ENCODE data around the gene NTNG1.
"Not testable (repeated sequence)": the region's sequence is repeated elsewhere in the genome, so short reads cannot be mapped to it uniquely, and the experiment has no call there.

NTNG1 gene

DNA sequence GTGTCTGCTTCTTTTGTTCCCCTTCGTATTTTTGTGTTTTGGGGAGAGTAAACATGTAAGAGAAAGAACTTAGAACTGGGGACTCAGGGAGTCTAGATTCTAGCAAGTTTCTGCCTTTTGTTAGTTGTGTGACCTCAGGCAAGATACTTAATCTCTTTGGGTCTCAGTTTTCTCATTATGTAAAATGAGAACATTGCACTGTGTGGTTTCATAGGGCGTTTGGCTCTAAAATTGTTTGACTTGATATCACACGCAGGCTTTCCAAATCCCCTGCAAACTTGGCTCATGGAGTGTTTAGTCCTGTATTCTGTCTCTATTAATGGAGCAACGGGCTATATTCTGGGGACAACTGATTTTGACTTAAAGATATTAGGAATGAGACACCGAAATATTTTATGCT lies 57.7 kb downstream of the NTNG1 start:
- DNase-seq (ENCODE audit: low spot score): no peak

DNA sequence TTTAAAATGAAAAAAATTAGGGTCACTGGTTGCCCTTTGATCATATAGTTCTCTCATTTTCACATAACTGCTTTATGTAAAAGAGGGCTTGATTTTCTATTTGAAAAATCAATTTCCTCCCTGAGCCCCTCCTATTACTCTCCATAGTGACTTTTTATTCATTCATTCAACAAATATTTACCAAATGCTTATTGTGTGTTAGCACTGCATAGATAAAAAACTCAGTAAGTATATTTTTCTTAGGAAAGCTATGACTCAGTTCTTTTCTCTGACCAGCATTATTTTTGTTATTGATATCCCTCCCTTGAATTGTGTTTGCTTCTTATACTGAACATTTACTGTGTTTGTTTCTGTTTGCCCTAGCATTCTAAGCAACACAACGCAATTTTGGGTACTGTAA lies 59.8 kb downstream of the NTNG1 start:
- no peak for DNase-seq (ENCODE audit: low spot score)

DNA sequence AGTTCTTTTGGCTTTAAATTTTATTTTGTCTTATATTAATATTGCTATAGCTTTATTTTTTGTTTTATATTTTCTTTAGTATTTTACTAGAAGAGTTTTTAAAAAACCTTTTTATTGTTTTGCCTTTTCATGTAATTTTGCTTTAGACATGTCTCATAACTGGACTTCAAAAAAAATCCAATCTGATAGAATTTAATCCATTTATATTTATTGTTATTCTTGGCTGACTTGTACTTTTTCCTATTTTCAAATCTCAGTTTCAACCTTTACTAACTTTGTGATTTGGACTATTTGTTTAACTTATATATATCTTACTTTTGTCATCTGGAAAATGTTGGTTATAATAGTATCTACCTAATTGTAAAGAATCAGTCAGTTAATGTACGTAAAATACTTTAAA lies 61.2 kb downstream of the NTNG1 start:
- DNase-seq (ENCODE audit: low spot score): no peak

DNA sequence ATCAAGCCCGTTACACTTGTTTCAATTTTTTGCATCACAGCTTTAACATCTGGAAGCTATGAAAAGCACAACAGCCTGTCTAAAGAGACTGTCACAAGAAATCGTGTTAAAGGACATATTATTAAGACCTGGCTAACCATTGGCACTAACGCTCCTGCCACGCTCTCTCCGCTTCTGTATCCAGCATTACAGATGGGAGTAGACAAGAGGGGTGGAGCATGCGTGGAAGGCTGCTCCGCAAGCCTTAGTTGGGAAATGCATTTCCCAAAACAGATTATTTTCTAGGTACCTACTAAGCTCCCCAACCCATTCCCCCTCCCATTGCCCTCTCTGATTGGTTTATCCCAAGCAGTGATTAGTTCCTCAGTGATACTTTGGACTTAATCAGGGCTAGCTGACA lies 72.4 kb downstream of the NTNG1 start:
- DNase-seq (ENCODE audit: low spot score): no peak

DNA sequence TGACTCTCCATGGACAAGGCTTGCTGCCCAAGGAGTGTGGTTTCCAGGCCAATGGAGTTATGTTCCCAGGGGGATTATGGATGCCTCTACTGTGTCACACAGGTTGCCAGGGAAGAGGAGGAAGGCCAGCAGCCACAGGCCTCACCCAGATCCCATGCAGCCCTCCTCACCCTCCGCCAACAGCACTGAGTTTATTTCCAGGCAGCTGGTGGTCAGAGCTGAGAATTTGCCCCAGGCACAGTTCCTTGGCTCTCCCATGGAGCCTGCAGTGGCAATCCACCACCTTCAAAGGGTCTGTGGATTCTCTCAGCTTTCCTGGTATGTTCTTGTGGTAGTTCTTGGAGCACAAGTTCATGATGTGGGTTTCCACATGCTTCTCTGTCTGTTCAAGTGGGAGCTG lies 79.2 kb downstream of the NTNG1 start:
- no peak for DNase-seq (ENCODE audit: low spot score)

DNA sequence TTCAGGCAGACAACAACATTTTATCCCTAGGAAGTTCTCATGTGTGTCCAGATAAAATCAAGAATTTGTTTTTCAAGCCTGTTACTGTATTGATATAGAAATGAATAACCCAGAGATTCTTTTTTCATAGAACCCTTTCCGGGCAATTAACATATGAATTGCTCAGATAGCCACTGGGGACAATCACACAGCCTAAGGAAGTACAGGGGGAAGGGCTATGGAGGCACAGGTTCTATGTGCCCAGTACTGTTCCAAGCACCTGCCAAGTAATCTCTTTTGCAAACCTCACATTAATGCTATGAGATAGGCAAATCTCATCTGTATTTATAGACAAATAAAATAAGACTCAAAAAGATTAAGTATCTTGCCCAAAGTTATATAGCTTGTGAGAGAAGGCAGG lies 84.9 kb downstream of the NTNG1 start:
- DNase-seq (ENCODE audit: low spot score): no peak

DNA sequence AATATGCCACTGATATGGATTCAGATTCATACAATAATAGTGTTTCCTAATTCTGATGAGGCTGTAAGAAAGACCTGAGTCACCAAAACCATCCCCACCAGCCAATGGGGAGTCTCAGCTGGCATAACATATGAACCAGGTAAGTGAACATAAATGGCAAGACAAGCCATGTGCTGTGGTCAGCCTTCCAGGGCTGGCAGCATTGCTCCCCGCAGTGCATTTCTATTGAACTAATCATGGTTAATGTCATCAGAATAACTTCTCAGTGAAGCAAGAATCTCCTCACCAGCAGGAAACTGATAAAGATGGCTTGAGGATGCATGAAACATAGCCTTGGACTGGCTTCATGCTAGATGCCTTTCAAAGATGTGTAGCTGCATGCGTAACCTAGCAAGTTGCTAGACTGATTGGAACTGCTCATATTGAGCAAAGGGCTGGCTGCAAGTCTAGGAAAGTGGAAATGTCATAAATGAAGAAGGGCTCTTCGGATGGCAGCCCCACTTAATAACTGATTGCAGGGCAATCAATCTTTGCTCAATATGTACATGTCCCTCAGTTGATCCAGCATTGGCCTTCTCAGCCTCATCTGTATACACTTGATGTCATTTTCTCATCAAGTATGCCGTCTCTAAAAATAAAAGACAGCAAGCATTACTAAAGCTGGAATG lies 88.0 kb downstream of the NTNG1 start:
- no peak for DNase-seq (ENCODE audit: low spot score)

DNA sequence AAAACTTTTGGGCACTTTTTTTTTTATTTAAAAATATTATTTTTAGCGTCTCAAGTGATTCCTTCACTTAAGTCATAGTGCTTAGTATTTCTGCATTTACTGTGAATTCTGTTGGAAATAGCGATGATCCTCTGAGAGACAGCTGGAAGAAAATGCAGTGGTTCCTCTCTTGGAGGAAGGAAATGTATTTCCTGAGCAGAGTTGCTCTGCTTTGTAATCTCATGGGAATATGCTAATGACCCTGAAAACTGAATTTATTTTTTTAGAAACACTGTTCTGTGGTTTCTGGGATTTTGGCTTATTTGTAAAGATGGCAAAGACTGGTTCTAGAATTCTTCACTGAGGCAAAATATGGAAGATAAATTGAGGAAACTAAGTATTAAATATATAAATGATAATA lies 88.9 kb downstream of the NTNG1 start:
- no peak for DNase-seq (ENCODE audit: low spot score)

DNA sequence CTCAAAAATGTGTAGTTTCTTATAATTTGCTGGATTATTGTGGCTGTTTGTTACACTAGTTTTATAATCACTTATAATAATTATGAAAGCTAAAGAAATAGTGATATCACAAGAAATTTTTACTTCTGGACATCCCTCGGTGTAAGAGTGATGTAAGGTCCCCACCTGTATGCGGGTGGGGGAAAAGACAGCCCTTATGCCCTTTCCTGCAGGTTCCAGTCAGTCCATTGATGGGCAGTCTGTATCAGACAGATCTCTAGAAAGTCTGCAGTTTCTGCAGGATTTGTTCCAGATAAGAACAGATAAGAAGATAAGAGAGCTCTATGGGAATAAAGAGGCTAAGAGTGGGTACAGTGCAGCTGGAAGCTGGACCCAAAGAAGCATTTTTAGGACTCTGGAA lies 89.3 kb downstream of the NTNG1 start:
- no peak for DNase-seq (ENCODE audit: low spot score)

DNA sequence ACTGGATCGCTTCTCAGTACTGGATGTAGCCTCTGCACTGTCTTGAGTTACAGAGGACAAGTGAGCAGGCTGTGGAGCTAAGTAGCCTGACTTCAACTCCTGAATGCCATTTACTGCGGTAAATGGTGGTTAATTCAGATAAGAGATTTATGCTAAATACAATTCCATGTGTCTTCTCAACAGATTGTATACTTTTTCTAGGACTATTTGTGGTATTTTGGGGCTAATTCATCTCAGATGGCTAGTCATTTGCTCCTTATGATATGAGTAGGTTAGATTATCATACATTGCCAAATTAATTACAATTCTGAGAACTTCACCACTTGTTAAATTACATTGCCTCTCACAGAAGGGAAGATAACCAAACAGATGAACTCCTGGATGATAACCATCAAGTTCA lies 90.5 kb downstream of the NTNG1 start:
- DNase-seq (ENCODE audit: low spot score): no peak

DNA sequence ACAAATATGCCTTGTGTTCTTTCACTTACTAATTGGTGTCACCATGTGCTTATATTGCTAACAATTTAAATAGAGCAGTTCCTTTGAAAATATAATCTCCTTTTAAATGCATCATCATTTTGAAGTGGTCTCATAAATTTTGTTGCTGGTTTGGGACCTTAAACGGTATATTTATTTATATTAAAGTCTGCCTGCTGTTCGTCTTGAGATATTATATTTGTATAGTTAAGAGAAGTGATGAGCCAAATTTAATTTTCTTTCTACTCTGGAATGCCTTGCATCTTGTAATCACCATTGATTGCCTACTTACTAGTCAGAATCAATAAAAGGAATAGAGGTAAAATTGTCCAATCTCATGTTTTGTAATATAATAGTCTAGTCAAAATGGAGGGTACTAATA lies 91.6 kb downstream of the NTNG1 start:
- no peak for DNase-seq (ENCODE audit: low spot score)

DNA sequence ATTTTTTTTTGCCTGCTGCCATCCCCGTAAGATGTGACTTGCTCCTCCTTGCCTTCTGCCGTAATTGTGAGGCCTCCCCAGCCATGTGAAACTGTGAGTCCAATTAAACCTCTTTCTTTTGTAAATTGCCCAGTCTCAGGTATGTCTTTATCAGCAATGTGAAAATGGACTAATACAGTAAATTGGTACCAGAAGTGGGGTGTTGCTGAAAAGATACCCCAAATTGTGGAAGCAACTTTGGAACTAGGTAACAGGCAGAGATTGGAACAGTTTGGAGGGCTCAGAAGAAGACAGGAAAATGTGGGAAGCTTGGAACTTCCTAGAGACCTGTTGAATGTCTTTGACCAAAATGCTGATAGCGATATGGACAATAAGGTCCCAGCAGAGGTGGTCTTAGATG lies 95.9 kb downstream of the NTNG1 start:
- not testable (repeated sequence) for DNase-seq (ENCODE audit: low spot score)

DNA sequence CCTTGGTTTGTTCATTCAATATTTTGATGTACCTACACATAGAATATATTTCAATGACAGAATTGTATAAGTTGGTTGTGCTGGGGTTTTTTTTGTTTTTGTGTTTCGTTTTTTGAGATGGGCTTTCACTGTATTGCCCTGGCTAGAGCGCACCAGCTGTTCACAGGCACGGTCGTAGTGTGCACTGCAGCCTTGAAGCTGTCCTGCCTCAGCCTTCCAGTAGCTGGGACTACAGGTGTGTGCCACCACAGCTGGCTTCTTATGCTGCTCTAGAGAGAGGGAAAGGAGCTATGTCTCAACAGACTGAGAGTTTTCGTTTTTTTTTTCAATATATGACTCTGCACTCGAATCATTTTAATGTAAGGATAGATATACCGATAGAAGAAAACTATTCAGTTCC lies 102.6 kb downstream of the NTNG1 start:
- no peak for DNase-seq (ENCODE audit: low spot score)

DNA sequence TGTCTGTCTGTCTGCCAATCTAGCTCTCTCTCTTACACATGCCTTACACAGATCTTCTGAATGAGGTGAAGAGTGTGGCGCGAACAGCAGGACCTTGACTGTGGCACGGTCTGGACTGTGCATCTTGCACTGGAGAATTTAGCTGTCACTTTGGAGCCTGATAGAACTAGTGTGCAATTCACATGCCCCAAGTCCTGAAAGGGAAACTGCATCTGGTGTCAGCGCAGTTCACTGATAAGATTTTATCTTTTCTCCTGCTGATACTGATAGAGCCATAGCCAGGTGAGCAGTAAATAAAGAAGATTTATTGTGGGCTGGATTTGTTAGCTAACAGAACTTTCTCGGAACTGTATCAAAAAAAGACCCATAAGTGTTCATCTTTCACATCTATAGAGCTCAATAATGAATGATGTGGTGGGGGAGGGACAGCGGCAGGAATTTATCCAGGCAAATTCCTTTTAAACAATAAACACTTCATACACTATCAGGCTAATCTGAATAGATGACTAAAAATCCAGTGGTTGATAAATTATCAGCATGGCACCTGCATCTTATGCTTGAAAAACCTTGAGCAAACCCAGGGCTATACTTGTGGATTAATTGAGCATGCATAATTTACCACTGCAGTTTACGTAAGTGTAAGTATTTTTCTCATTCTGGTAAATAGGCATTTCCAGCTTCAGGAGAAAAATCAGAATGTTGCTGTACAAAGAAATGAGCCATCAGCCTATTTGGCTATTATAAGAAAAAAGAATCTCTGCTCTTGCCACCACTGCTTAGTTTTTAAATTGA lies 104.1 kb downstream of the NTNG1 start:
- no peak for DNase-seq (ENCODE audit: low spot score)

DNA sequence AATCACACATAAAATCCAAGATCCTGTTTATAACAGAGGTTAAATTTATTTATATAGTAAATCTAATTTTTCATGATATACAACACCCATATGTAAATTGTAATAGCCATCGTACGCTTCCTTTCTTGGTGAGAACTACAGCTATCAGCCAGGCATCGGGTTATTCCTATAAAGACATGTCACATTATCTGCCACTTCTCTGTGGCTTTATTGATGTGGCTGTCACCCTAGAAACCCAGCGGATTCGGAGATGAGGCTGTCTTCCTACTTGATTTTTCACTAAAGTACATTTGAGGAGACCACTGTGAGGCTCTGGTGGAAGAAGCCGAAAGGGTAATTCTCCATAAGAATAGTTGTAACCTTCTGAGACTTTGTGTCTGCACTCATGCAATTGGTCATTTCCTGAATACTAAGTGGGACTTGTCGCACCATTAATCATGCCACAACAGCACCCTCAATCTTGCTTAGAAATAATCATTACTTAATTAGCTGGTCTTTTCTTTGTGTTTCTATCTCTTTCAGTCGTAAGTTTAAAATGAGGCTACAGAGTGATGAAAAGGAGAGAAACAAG lies 106.0 kb downstream of the NTNG1 start:
- no peak for DNase-seq (ENCODE audit: low spot score)

DNA sequence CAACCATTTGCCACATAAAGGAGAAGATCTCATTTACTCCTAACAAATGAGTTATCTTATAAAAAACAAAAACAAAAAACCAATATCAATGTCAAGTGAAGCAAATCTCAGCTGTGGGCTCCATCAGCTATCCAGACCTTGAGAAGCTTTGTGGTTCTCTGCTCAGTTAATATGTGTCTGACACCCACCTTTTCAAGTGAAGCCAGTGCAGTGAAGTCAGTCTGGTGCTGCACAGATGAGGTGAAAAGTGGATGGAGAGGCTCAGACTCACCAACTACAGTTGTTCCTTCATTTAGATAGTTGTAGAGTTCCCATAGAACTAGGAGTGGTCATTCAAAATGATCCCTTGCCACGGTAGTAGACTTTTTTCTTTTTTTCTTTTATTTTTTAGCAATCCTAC lies 106.8 kb downstream of the NTNG1 start:
- no peak for DNase-seq (ENCODE audit: low spot score)

DNA sequence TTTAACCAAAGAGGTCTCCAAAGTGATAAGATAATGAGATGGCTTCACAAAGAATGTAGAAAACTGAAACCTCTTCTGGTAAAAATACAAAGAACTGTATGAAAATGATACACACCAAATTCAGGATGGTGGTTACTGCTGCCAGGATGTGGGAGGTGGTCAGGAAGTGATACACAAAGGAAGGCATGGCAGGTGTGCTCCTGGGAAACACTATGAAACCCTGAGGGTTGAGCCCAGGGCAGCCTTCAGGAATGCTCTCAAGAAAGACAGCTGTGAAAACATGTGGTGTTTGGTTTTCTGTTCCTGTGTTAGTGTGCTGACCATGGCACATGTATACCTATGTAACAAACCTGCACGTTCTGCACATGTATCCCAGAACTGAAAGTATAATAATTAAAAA lies 109.3 kb downstream of the NTNG1 start:
- DNase-seq (ENCODE audit: low spot score): no peak

DNA sequence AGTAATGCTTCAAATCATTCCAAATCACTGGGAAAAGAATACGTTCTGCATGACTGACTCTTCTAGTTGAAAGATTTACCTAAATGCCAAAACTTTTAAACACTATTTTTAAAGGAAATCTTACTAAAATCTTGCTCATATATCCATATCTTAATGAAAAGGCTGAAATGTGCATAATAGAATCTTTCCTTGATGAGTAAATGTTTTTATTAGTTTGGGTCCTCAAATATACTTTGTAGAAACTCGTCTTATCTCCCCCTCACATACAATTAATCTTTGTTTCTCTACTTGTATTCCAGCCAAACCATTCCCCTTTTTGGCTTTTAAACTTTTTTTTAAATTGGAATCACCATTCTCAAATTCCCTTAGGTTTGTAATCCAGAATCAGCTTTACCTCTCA lies 110.2 kb downstream of the NTNG1 start:
- no peak for DNase-seq (ENCODE audit: low spot score)

DNA sequence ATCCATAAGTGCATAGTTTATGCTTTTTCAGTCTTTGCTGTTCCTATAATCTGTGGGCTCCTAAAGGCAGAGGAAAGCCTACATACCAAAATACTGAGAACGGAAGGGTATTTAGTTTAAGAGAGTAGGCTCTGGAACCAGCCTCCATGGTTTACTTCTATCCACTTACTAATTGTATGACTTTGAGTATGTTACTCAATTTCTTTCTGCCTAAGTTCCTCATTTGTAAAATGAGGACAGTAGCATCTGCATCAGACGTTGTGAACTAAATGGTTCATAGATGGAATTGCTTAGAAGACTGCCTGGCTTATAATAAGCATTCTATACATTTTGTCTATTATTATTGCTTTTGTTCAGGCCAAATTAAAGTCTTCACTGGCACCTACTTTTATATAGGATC lies 111.0 kb downstream of the NTNG1 start:
- no peak for DNase-seq (ENCODE audit: low spot score)

DNA sequence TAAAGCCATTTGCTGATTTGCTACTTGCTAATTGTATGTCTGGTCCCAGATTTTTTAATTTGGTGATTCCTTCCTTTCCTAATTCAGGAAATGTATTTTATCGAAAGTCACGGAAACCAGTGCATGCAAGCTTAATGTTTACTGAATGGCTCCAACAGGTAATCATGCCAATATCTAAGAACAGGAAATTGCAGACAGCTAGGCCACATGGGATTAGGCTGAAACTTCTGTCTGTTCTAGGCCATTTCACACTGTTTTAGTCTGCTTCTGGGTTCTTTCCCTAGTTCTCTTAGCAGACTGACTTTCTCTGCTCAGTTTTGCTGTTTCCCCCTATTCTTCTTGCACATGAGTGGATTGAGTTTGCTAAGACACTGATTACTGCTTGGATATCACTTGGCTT lies 111.4 kb downstream of the NTNG1 start:
- DNase-seq (ENCODE audit: low spot score): no peak

DNA sequence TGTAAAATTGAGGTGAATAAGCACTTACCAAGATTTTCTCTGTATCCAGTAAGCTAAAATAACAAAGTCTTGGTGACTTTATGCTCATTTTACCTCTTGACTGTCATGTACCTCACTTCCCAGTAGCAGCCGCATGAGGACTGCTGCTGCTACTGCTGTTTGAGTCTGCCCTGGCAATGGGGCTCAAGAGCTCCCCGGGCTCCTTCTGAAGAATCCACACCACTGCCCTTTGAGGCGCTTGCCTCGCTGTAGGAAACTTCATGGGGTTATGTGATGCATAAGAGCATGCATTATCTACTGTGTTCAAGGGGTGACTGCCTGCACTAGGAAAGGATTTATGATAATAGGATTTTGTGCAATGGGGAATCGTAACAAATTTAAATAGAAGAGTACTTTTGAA lies 113.5 kb downstream of the NTNG1 start:
- DNase-seq (ENCODE audit: low spot score): no peak

DNA sequence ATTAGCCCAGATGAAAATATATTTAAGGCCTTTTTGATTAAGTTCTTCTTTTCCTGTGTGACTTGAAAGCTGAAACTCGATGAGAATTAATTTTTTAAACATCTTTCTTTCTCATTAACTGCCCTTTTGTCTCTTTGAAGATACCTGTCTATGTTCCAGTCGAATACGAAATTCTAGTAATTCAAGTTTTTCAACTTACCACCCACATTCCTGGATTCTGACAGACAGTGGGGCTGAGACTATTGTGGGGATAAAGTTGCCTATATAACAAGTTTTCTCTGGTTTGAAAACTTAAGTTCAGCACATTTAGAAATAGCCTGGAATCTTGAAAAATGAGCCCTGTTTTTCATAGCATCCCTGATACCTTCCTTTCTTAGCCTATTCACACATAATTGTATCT lies 114.6 kb downstream of the NTNG1 start:
- no peak for DNase-seq (ENCODE audit: low spot score)

DNA sequence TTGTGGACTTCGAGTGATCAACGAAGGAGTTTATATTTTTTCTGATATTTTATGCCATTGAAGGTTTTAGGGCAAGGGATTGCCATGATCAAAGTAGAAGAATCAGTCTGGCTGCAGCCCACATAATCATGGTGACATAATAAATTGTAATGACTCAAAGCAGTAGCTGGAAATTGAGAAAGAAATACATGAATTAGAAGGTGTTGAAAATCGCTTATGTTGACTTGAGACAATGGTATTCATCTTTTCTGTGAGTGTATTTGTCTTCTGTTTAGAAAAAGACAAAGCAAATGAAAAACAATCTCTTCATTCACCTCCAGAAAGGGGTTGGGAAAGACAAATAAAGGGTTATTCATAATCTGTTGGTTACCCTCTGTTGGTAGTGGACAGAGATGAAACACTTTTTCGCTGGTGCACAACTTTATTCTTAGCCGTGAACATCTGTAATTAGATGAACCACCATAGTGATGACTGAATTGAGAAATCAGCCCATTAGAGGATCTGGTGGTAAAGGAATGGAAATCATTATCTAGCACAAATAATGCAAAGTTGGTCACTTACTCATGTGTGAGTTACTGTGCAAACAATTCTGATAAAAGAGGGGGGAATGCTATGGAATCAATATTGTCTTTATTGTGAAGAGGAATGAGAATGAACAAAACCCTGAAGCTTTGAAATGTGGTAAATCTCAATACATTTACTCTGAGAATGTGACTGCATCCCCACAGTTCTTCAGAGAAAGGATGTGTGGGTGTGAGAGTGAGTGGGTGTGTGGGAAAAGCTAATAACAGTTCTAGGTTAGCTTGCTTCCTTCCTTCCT lies 121.8 kb downstream of the NTNG1 start:
- no peak for DNase-seq (ENCODE audit: low spot score)

Data from HuH-7.5 (cell line).